NCI-H446 treated with DMSO at 0.1 percent for 48 hours (cell line): Measurements from ENCODE around the gene AP1M1.
"Not testable (repeated sequence)": the region's sequence is repeated elsewhere in the genome, so short reads cannot be mapped to it uniquely, and the experiment has no call there.

Experiments used
- DNase-seq: peaks from one replicate; lab custom pipeline; 2025; lab: John Stamatoyannopoulos, UW

Gene AP1M1

GRCh38 chr19:16197622-16198369 is at the start of gene AP1M1:
TSS of gene AP1M1 (plus strand) at chr19:16197911. CDS start at chr19:16198027, 116 bp downstream.
- DNase-seq, result peak; percentile 97

DNA sequence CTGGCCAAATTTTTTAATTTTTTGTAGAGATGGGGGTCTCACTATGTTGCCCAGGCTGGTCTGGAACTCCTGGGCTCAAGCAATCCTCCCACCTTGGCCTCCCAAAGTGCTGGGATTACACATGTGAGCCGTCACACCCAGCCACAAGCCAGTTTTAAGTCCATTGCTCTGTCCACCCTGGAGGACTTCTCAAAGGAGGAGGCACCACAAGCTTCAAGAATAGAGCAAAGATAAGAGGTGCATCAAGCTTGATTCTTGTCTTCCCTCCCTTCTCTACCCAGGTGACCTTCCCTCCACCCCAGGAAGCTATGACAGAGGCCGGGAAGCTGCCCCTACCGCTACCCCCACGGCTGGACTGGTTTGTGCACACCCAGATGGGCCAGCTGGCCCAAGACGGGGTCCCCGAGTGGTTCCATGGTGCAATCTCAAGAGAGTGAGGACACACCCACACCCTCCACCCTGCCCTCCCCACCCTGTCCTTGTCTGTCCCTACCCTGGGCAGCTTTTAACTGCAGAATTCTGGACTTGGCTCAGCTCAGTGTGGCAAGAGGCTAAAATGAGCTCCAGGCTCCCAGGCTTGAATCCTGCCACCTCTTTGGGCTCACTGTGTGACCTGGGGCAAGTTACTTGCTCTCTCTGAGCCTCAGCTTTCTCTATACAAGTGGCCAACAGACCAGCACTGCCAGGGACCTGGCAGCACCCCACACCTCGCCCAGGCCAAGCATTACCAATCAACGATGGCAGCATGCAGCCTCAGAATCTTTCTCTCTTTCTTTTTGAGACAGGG is 49.1 kb upstream of the AP1M1 start:
- DNase-seq, result no peak

- no peak for DNase-seq
Observed at GRCh38 chr19:16153582-16154336, 44.0 kb upstream of the AP1M1 start.

GRCh38 chr19:16154557-16154956 is 43.2 kb upstream of the AP1M1 start:
- DNase-seq, result no peak

DNA sequence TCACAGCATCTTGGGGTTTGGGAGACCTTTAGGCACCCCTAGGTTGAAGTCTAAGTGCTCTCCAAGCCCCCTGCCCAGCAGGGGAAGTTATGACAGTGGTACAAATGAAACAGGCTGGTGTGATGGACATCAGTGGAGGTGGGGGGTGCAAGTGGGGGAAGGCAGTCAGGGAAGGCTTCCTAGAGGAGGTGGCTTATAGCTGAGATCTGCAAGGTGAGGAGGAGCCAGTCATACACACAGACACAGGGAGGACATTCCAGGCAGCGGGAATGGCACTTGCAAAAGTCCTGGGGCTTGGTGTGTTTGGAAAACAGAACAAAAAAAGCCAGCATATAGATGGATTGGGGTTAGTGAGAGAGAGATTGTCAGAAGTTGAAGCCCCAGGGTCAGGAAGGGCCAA is 42.6 kb upstream of the AP1M1 start:
- no peak for DNase-seq

GRCh38 chr19:16156904-16157303 is 40.8 kb upstream of the AP1M1 start:
- no peak for DNase-seq

DNA sequence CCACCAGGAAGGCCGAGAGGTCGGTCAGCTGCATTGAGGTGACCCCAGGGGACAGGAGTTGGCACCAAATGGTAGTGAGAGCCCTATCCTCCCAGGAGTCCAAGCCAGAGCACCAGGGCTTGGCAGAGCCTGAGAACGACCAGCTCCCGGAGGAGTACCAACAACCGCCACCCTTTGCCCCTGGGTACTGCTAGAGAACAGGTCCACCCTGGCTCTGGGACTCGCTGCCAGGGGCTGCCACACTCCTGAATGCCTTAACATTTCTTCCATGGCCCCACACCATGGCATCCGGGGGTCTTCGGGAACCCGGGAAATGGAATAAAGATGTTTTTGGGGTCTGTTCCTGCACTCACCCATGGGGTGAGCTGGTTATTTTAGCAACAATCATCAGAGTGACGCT is 40.1 kb upstream of the AP1M1 start:
- no peak for DNase-seq

- DNase-seq, result no peak
Observed at GRCh38 chr19:16159655-16160054, 38.1 kb upstream of the AP1M1 start.

GRCh38 chr19:16160445-16160942 is 37.2 kb upstream of the AP1M1 start:
- no peak for DNase-seq

DNA sequence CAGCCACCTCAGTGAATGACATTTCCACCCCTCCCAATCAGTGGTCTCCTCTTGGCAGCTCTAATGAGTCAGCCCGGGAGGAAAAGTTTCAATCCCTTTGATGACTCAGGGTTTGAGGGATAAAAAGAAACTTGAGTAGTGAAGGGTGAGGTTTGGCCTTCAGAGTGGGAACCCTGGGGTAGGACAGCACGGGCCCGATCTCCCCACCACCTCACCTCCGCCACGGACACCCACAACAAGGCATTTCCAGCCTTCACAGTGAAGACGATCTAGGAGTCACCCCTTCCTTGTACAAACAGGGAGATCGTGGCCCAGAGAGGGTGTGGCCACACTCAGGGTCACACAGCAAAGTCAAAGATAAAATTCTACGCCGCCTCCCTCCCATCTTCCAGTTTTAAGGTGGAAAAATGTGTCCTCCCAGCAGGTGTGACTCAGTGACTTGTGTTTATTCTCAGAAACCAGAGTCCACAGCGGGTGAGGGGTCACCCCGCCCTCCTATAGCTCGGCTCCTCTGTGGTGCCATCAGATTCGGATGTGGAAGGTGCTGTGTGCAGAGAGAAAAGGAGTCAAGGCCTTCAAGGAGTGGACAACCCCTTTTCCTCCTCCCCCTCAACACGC is 36.7 kb upstream of the AP1M1 start:
- no peak for DNase-seq

- no peak for DNase-seq
Observed at GRCh38 chr19:16161840-16162239, 35.9 kb upstream of the AP1M1 start.

DNA sequence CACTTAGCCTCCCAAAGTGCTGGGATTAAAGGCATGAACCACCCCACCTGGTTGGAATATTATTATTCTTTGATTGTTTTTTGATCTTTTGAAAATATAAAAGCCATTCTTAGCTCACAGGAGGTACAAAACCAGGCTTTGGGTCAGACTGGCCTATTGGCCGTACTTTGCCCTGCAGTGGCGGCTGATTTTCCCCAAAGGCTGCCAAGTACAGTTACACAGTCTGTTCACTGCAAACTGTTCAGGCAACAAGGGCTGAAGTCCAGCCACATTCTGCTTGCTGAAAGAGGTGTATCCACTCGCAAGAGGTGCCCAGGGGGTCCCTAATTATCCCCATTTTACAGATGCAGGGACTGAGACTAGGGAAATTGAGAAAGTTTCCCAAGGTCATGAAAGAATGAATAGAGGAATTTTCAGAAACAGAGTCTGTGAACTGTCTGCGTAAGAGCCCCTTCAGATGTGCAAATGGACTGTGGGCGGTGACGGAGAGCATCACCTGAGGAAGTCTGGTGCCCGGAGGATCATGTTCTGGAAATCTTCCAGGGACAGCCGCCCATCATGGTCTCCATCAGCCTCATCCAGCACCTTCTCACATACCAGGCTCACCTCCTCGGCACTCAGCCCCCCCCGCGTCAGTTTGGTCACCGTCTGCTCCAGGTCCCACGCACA is 33.4 kb upstream of the AP1M1 start:
- DNase-seq, result no peak

- no peak for DNase-seq
Observed at GRCh38 chr19:16166417-16166816, 31.3 kb upstream of the AP1M1 start.

DNA sequence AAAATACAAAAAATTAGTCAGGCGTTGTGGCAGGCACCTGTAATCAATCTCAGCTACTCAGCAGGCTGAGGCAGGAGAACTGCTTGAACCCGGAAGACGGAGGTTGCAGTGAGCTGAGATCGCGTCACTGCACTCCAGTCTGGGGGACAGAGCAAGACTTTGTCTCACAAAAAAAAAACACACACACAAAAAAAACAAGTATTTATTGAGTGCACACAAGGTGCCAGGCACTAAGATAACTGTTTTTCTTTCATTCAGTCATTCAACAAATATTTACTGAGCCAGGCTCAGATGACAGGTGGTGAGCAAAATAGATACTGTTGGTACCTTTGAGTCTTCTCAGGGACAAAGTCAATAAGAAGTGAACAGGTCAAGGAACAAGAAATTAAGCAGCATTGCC is 30.7 kb upstream of the AP1M1 start:
- no peak for DNase-seq

DNA sequence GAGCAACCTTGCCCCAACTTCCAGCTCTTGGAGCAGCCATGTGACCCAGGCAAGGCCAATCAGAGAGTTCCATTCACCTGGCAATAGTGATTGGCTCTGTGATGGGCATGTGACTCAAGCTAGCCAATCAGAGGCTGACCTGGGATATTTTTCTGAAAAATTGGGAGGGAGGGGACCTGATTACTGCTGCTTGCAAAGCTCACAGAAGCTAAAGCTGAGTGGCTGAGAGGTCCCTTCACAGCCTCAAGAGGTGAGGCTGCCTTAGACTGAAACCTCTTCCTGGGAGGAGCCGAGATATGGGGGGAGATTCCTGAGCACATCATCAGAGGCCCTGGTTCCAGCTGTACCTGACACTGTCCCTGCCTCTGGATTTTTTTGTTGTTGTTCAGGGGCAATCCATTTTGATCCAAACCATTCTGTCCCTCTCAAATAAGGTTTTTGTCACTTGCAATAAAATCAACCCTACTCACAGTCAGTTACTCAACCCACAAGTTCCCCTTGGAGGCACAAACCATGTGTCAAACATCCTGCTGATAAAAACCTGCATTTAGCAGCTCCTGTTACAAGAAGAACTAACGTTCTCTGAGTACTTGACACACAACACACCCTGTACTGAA is 29.1 kb upstream of the AP1M1 start:
- no peak for DNase-seq

GRCh38 chr19:16170134-16170533 is 27.6 kb upstream of the AP1M1 start:
- DNase-seq, result no peak

- no peak for DNase-seq
Observed at GRCh38 chr19:16175954-16176353, 21.8 kb upstream of the AP1M1 start.

DNA sequence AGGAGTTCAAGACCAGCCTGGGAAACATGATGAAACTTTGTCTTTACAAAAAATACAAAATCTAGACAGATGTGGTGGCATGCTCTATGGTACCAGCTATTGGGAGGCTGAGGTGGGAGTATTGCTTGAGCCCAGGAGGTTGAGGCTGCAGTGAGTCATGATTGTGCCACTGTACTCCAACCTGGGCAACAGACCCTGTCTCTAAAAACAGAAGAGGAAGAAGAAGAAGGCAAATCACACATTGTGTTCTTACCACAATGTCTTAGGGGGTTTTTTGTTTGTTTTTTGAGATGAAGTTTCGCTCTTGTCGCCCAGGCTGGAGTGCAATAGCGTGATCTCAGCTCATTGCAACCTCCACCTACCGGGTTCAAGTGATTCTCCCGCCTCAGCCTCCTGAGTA is 18.8 kb upstream of the AP1M1 start:
- not testable (repeated sequence) for DNase-seq

DNA sequence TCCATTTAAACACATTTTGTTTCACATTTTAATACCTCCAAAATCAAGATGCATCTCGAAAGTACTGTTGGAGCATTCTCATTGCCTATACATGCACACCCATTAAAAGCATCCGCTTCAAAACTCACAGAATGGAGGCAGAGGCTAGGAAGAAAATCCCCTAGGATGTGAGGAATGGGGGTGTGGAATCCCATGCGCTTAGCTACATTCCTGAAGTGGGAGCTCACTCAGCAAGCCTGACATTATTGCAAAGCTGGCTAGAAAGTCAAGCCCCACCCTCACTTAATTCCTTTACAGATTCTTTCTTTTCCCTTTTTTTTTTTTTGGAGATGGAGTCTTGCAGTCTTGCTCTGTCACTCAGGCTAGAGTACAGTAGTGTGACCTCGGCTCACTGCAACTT is 17.1 kb upstream of the AP1M1 start:
- DNase-seq, result no peak

GRCh38 chr19:16184665-16185122 is 13.0 kb upstream of the AP1M1 start:
- no peak for DNase-seq
